ENCODE results near the gene SLC25A20. TPM values are rescaled to one million over a fixed set of nuclear protein-coding genes. Genes with fewer than 3 reads are reported as not detected.
A peak's percentile ranks its signal among the peaks of the same experiment; 100 is the strongest.
"Not testable (repeated sequence)": the region's sequence is repeated elsewhere in the genome, so short reads cannot be mapped to it uniquely, and the experiment has no call there.

SLC25A20 gene
- total RNA-seq, 2 experiments from 2014 or later, result 19.2 to 23.9 TPM

GRCh38 chr3:48835650-48836366, 62.9 kb downstream of the SLC25A20 start:
- Mint-ChIP-seq H3K27ac (no peak overlapping the region), H3K4me1 (peaks cover 9% of the 10 kb centered on the region), H3K4me3 (no peak overlapping the region), H3K27me3 (no peaks in the 10 kb centered on the region), H3K36me3 (peaks cover 23% of the 10 kb centered on the region), H3K9me3 (no peaks in the 10 kb centered on the region)
- DNase-seq, result no peak

DNA sequence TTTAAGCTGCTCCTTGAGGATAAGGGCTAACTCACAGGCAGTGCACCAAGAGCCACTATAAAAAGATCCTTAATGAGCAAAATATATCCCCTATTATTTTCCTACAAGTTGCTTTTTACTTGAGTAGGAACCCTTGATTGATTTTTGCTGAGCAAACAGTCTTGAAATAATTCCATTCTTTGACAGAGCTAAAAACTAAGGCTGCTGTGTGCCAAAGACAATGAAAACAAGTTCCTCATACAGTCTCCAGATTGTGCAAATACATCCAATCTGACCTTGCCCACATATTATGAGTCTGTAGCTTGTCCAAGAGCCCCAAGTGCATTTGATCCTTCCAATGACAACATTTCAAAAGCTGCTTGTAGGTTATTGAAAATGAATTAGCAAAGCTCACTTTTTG, 66.0 kb downstream of the SLC25A20 start:
- Mint-ChIP-seq H3K27me3 (no peaks in the 10 kb centered on the region), H3K27ac (no peak overlapping the region), H3K4me1 (peaks cover 11% of the 10 kb centered on the region), H3K36me3 (peaks cover 19% of the 10 kb centered on the region), H3K9me3 (no peaks in the 10 kb centered on the region), H3K4me3 (no peak overlapping the region)
- no peak for DNase-seq

DNA sequence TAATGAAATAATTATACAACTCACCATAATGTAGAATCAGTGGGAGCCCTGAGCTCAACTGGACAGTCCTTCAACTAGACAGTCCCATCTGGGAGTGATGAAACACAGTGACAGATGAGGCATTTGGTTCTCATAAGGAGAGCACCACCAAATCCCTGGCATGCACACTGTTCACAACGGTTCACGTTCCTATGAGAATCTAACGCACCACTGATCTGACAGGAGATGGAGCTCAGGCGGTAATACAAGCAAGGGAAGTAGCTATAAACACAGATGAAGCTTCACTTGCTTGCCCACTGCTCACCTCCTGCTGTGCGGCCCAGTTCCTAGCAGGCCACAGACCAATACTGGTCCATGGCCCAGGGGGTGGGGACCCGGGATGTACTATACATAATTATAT, 68.0 kb downstream of the SLC25A20 start:
- no peak for DNase-seq
- Mint-ChIP-seq H3K4me1 (peaks cover 9% of the 10 kb centered on the region), H3K36me3 (peaks cover 9% of the 10 kb centered on the region), H3K27ac (no peak overlapping the region), H3K27me3 (no peaks in the 10 kb centered on the region), H3K4me3 (no peak overlapping the region), H3K9me3 (no peaks in the 10 kb centered on the region)

DNA sequence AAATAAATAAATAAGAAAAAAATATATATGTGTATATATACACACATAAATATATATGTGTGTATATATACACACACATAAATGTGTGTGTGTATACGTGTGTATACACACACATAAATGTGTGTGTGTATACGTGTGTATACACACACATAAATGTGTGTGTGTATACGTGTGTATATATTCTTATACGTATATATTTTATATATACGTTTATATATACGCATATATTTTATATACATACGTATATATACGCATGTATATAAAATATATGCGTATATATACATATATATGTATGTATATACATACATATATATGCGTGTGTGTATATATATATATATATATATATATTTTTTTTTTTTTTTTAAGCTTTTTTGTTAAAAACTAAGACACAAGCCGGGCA, 69.2 kb downstream of the SLC25A20 start:
- not testable (repeated sequence) for H3K36me3 Mint-ChIP-seq, H3K27ac Mint-ChIP-seq, H3K9me3 Mint-ChIP-seq, H3K27me3 Mint-ChIP-seq, H3K4me3 Mint-ChIP-seq, DNase-seq
- peaks cover 10% of the 10 kb centered on the region for H3K4me1 Mint-ChIP-seq

DNA sequence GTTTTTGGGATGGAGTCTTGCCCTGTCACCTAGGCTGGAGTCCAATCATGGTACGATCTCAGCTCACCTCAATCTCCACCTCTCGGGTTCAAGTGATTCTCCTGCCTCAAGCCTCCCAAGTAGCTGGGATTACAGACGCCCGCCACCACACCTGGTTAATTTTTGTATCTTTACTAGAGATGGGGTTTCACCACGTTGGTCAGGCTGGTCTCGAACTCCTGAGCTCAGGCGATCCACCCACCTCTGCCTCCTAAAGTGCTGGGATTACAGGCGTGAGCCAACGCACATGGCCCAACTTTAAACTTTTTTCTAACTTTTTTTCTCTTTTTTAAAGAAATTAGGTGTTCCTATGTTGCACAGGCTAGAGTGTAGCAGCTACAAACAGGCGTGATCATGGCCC, 70.8 kb downstream of the SLC25A20 start:
- not testable (repeated sequence) for H3K9me3 Mint-ChIP-seq, DNase-seq, H3K27ac Mint-ChIP-seq, H3K27me3 Mint-ChIP-seq, H3K4me3 Mint-ChIP-seq
- H3K4me1 Mint-ChIP-seq, result peaks cover 13% of the 10 kb centered on the region
- peaks cover 14% of the 10 kb centered on the region for H3K36me3 Mint-ChIP-seq

- Mint-ChIP-seq H3K27ac (no peak overlapping the region), H3K36me3 (peaks cover 14% of the 10 kb centered on the region), H3K27me3 (no peaks in the 10 kb centered on the region), H3K9me3 (no peaks in the 10 kb centered on the region), H3K4me3 (no peak overlapping the region), H3K4me1 (peaks cover 13% of the 10 kb centered on the region)
- no peak for DNase-seq
These were observed 72.2 kb downstream of the SLC25A20 start for GRCh38 chr3:48826451-48826850.

- Mint-ChIP-seq H3K9me3 (no peaks in the 10 kb centered on the region), H3K27me3 (no peaks in the 10 kb centered on the region), H3K36me3 (peaks cover 12% of the 10 kb centered on the region), H3K27ac (no peak overlapping the region), H3K4me1 (peaks cover 22% of the 10 kb centered on the region), H3K4me3 (no peak overlapping the region)
- DNase-seq, result no peak
These were observed 77.9 kb downstream of the SLC25A20 start for GRCh38 chr3:48820612-48821324.

- Mint-ChIP-seq H3K27me3 (no peaks in the 10 kb centered on the region), H3K4me3 (no peak overlapping the region), H3K4me1 (peaks cover 21% of the 10 kb centered on the region), H3K9me3 (no peaks in the 10 kb centered on the region), H3K36me3 (peaks cover 10% of the 10 kb centered on the region), H3K27ac (no peak overlapping the region)
- DNase-seq, result no peak
These were observed 79.2 kb downstream of the SLC25A20 start for GRCh38 chr3:48819234-48820221.

GRCh38 chr3:48811524-48811923, 87.2 kb downstream of the SLC25A20 start:
- Mint-ChIP-seq H3K27me3 (no peaks in the 10 kb centered on the region), H3K9me3 (peaks cover 7% of the 10 kb centered on the region), H3K36me3 (peaks cover 2% of the 10 kb centered on the region), H3K4me3 (peak overlapping the region; percentile 40), H3K4me1 (peaks cover 13% of the 10 kb centered on the region), H3K27ac (peak overlapping the region; percentile 7)
- DNase-seq, result no peak

Other genes with a start within 250 kb of the SLC25A20 start
- 10 to 100 TPM; 18.2 to 18.6 TPM for gene CELSR3, start 236.0 kb downstream of the SLC25A20 start, total RNA-seq
- gene NCKIPSD, start 213.0 kb downstream of the SLC25A20 start, total RNA-seq, result 10 to 100 TPM; 43.8 to 43.9 TPM
- gene IP6K2, start 181.7 kb downstream of the SLC25A20 start, total RNA-seq, result 10 to 100 TPM; 42.6 to 49.9 TPM
- gene PRKAR2A, start 51.0 kb downstream of the SLC25A20 start, total RNA-seq, result 10 to 100 TPM; 42.8 to 45.2 TPM
- gene ARIH2, start 20.0 kb upstream of the SLC25A20 start, total RNA-seq, result 100 to 1,000 TPM; 126 TPM
- gene P4HTM, start 91.4 kb upstream of the SLC25A20 start, total RNA-seq, result 10 to 100 TPM; 20.7 TPM
- gene WDR6, start 108.5 kb upstream of the SLC25A20 start, total RNA-seq, result 100 to 1,000 TPM; 135 to 140 TPM
- 10 to 100 TPM; 22.3 to 24.7 TPM for gene DALRD3, start 119.7 kb upstream of the SLC25A20 start, total RNA-seq
- gene NDUFAF3, start 123.2 kb upstream of the SLC25A20 start, total RNA-seq, result 10 to 100 TPM; 82.0 to 82.5 TPM
- gene IMPDH2, start 130.5 kb upstream of the SLC25A20 start, total RNA-seq, result 100 to 1,000 TPM; 532 to 549 TPM
- 100 to 1,000 TPM; 126 to 127 TPM for gene QRICH1, start 195.2 kb upstream of the SLC25A20 start, total RNA-seq
- gene QARS1, start 205.9 kb upstream of the SLC25A20 start, total RNA-seq, result 100 to 1,000 TPM; 252 to 272 TPM
- gene USP19, start 221.9 kb upstream of the SLC25A20 start, total RNA-seq, result 10 to 100 TPM; 50.8 to 55.5 TPM
- not detected for gene LAMB2, start 234.2 kb upstream of the SLC25A20 start, total RNA-seq